GM19324 (cell line): ENCODE measurements around the gene UQCRHL.

Experiments
- ATAC-seq: cut with Tn5 transposase; IDR thresholded peaks from one replicate; pipeline ENCODE4 v1.9.1; 2021; ENCODE audit warnings: mild to moderate bottlenecking, moderate library complexity; ENCODE audit not compliant: unreplicated experiment, low FRiP score

UQCRHL gene

GRCh38 chr1:15760520-15761211 lies 46.8 kb downstream of the UQCRHL start:
- ATAC-seq: no peak

DNA sequence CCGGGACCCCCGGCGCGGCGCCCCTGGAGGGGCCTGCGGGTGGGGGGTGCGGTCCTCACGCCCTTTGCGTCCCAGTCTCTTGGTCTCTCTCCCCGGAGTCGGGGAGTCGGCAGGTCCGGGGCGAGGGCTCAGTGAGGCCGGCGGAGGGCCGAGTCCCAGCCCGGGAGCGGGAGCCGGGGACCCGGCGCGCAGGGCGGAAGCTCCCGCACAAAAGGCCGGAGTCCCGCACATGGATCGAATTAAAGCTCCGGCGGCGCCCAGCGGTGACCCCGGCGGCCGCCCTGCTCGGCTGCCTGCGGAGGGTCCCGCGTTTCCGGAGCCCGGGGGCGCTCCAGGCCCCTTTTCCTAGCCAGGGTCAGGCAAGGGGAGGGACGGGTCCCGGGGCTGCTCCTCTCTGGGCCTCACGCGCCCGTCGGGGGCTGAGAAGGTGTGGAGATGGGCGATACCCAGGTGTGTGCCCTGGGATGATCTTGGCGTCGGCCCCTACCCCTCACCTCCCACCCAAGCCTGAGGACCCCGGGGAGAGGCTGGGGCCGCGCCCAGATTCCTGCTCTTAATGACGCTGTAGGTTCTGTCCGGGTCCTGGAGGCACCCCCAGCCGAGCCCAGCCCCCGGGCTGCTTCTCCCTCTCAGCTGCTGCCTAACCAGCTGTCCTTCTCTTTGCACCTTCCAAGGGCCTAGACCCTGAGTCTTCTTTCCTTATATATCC lies 48.3 kb downstream of the UQCRHL start:
- no peak for ATAC-seq

GRCh38 chr1:15758343-15758931 lies 49.0 kb downstream of the UQCRHL start, which contains the start of gene FBLIM1:
FBLIM1 (plus strand) TSS chr1:15758795; CDS start chr1:15764984, 6,189 bp downstream.
- no peak for ATAC-seq

GRCh38 chr1:15757575-15758342 lies 49.7 kb downstream of the UQCRHL start:
- no peak for ATAC-seq
